GM19455 (cell line): ENCODE measurements around the gene RBBP8NL.
"Not testable (repeated sequence)": the region's sequence is repeated elsewhere in the genome, so short reads cannot be mapped to it uniquely, and the experiment has no call there.

Experiments used
- ATAC-seq: cut with Tn5 transposase; IDR thresholded peaks from one replicate; pipeline ENCODE4 v1.9.1; 2021; ENCODE audit not compliant: unreplicated experiment

RBBP8NL gene

GRCh38 chr20:62446481-62446880, 19.1 kb upstream of the RBBP8NL start:
- no peak for ATAC-seq

- no peak for ATAC-seq
Measured at GRCh38 chr20:62445553-62446340, 18.4 kb upstream of the RBBP8NL start.

- no peak for ATAC-seq
Measured at GRCh38 chr20:62444286-62444685, 16.9 kb upstream of the RBBP8NL start.

- no peak for ATAC-seq
Measured at GRCh38 chr20:62441987-62442539, 14.7 kb upstream of the RBBP8NL start.

- no peak for ATAC-seq
Measured at GRCh38 chr20:62439218-62439617, 11.9 kb upstream of the RBBP8NL start.

- no peak for ATAC-seq
Measured at GRCh38 chr20:62437927-62438326, 10.6 kb upstream of the RBBP8NL start.

GRCh38 chr20:62437496-62437895, 10.2 kb upstream of the RBBP8NL start:
- no peak for ATAC-seq

GRCh38 chr20:62436692-62437091, 9.4 kb upstream of the RBBP8NL start:
- ATAC-seq: no peak

GRCh38 chr20:62433658-62434497, 6.5 kb upstream of the RBBP8NL start:
- no peak for ATAC-seq

- no peak for ATAC-seq
Measured at GRCh38 chr20:62430866-62431447, 3.6 kb upstream of the RBBP8NL start.

- ATAC-seq: no peak
Measured at GRCh38 chr20:62430311-62430853, 3.0 kb upstream of the RBBP8NL start.

- no peak for ATAC-seq
Measured at GRCh38 chr20:62429455-62430310, 2.3 kb upstream of the RBBP8NL start.

GRCh38 chr20:62428396-62429295, 1.3 kb upstream of the RBBP8NL start:
- ATAC-seq: no peak

- ATAC-seq: no peak
Measured at GRCh38 chr20:62428002-62428372, 648 bp upstream of the RBBP8NL start.

GRCh38 chr20:62426699-62427131, 624 bp downstream of the RBBP8NL start:
- no peak for ATAC-seq

GRCh38 chr20:62426059-62426348, 1.3 kb downstream of the RBBP8NL start:
- not testable (repeated sequence) for ATAC-seq

GRCh38 chr20:62425281-62426058, 1.9 kb downstream of the RBBP8NL start:
- no peak for ATAC-seq

GRCh38 chr20:62424249-62425107, 2.9 kb downstream of the RBBP8NL start:
- no peak for ATAC-seq
